NB4 (cell line): ENCODE data around the gene BICDL2.

Experiments
- DNase-seq: peaks from one replicate; pipeline ENCODE4 v3.0.0; 2010; ENCODE audit warnings: low read depth
- H3K4me3 ChIP-seq: one replicate; pipeline ENCODE4 v1.5.1; 2011; ENCODE audit warnings: mild to moderate bottlenecking, low read depth, low read length, moderate library complexity
- MYC ChIP-seq: IDR thresholded peaks from 2 replicates; pipeline ENCODE4 v1.6.1; 2011; ENCODE audit warnings: low read depth, low read length
- POLR2A ChIP-seq: IDR thresholded peaks from 2 replicates; pipeline ENCODE4 v1.6.1; 2011; ENCODE audit warnings: mild to moderate bottlenecking; ENCODE audit not compliant: insufficient read length; ENCODE audit errors: extremely low read depth
- TF ChIP-seq, protein P1 (sequence below): IDR thresholded peaks from 2 replicates; pipeline ENCODE4 v1.6.1; 2011; ENCODE audit warnings: low read depth, low read length
- TF ChIP-seq, protein P2 (sequence below): IDR thresholded peaks from one replicate; pipeline ENCODE4 v1.5.1; 2012; ENCODE audit warnings: low read depth, low read length

The BICDL2 gene

DNA sequence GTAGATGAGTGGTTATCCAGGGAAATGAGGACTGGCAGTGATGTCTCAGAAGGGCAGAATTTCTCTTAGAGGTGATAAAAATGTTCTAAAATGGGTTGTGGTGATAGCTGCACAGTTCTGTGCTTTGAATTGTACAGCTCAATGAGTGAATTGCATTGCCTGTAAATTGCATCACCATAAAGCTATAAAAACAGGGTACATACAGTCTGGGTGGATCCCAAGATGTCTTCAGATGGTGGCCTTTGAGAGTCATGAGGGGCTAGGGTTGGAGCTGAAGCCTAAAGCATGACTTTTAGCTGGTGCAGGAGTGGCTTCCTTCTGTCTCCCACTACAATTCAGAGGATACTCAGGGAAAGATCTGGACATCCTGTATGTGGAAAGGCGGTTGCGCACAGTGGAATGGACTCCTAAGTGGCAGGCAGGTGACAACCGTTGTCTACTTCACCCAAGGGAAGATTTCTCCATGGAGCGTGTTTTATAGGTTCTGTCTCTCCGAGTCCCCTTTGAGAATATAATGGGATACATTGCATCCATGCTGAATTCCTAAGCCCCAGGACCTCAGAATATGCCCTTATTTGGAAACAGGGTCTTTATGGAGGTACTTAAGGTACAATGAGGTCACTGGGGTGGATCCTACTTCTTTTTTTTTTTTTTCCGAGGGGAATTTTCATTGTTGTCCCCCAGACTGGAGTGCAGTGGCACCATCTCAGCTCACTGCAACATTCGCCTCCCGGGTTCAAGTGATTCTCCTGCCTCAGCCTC, 27.1 kb upstream of the BICDL2 start:
- no peak for DNase-seq
- TF ChIP-seq, protein P1, sequence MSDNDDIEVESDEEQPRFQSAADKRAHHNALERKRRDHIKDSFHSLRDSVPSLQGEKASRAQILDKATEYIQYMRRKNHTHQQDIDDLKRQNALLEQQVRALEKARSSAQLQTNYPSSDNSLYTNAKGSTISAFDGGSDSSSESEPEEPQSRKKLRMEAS: no peak
- TF ChIP-seq MYC (no peak), POLR2A (no peak)
- TF ChIP-seq, protein P2, sequence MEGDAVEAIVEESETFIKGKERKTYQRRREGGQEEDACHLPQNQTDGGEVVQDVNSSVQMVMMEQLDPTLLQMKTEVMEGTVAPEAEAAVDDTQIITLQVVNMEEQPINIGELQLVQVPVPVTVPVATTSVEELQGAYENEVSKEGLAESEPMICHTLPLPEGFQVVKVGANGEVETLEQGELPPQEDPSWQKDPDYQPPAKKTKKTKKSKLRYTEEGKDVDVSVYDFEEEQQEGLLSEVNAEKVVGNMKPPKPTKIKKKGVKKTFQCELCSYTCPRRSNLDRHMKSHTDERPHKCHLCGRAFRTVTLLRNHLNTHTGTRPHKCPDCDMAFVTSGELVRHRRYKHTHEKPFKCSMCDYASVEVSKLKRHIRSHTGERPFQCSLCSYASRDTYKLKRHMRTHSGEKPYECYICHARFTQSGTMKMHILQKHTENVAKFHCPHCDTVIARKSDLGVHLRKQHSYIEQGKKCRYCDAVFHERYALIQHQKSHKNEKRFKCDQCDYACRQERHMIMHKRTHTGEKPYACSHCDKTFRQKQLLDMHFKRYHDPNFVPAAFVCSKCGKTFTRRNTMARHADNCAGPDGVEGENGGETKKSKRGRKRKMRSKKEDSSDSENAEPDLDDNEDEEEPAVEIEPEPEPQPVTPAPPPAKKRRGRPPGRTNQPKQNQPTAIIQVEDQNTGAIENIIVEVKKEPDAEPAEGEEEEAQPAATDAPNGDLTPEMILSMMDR: no peak
- H3K4me3 ChIP-seq: no peak overlapping the region

DNA sequence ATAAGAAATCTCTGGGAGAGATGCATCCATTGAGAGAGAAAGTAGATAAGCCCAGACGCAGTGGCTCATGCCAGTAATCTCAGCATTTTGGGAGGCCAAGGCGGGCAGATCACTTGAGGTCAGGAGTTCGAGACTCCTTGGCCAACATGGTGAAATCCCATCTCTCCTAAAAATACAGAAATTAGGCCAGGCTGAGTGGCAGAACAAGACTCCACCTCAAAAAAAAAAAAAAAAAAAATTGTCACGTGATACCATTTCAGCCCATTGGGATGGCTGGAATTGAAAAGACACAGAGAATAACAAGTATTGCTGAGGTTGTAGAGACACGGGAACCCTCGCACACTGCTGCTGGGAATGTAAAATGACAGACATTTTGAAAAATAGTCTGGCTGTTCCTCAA, 25.8 kb upstream of the BICDL2 start:
- DNase-seq: no peak
- no peak overlapping the region for H3K4me3 ChIP-seq
- TF ChIP-seq, protein P1: no peak
- TF ChIP-seq, protein P2: no peak
- TF ChIP-seq MYC (no peak), POLR2A (no peak)

DNA sequence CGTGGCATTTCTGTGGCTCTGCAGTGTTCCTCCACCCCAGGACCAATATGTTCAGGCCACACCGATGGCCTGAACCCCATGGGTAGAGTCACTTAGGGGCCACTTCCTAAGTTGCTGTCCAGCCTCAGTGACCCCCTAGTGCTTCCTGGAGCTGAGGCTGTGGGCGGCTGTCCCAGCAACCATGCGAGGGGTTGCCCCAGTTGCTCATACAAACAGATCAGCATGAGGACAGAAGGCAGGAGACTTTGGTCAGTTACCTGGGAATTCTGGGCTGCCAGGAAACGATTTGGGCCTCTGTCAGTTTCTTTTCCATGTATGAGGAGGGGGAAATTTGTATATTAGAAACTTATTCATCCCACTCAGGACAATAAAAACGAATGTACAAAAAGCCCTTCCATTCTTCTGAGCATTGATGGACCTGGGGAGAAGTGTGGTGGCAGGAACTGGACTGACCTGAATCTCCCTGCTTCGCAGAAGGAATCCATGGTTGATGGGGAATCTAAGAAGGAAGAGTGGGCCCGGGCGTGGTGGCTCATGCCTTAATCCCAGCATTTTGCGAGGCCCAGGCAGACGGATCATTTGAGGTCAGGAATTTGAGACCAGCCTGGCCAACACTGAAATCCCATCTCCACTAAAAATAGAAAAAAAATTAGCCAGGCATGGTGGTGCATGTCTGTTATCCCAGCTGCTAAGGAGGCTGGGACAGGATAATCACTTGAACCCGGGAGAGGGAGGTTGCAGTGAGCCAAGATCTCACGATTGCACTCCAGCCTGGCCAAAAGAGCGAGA, 23.8 kb upstream of the BICDL2 start:
- TF ChIP-seq MYC (no peak), POLR2A (no peak)
- TF ChIP-seq, protein P1: no peak
- TF ChIP-seq, protein P2: no peak
- H3K4me3 ChIP-seq: no peak overlapping the region
- DNase-seq: no peak

DNA sequence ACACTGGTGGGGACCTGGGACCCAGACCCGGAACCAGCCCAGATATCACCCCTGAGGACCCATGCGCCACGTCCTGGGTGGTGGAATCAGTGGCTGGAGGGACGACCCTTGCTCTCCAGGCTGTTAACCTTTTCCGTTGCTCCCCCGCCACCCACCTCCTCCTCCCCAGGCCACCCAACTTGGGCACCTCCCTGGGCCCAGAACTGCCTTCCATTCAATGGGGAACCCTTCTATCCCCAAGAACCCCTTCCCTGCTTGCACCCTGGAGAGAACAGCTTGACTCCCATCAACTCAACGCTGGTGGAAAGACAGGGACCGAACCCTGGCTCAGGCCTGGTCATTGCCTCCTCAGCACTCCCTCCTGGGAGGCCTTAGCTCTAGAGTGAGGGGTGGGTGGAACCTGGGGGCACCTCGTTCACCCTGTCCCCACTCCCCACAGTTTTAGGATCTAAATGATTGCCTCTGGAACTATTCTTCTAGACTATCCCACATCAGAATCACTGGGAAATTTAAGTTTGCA, 23.0 kb upstream of the BICDL2 start:
- H3K4me3 ChIP-seq: peak overlapping the region; percentile 25
- TF ChIP-seq, protein P2: no peak
- TF ChIP-seq POLR2A: no peak
- TF ChIP-seq, protein P1: no peak
- TF ChIP-seq MYC: no peak
- no peak for DNase-seq

DNA sequence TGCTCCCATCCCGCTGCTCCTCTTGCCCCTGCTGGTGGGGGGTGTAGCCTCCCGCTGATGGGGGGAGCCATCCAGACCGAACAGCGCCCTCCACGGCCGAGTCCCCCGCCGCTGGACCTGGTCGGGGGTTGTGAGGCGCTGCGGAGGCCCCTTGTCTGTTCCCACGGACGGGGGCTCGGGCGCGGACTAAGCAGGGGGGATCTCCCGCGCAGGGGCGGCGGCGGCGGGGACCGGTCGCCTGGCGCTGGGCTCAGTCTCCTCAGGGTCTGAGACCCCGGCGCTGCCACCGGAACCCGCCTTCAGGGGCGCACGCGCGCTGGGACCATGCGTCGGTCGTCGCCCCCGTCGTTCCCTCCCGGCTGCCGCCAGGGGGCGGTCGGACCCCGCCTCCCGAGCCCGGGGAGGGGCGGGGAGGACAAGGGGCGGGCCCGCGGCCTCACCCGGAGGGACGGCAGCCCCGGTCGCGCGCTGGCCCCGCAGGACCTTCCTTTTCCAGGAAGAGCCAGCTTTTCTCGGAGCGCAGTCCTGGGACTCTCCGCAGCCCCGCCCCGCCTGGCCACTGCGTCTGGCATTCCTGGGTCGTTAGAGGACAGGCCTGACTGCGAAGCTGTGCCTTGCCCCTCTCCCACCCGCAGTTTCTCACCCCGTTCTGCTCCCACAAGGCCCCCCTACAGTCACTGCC, 22.4 kb upstream of the BICDL2 start:
- peak; percentile 89 for DNase-seq
- H3K4me3 ChIP-seq: peak overlapping the region; percentile 61
- TF ChIP-seq MYC (peak; percentile 61; the same call in 1 of the 2 replicates), POLR2A (peak; percentile 53)
- TF ChIP-seq, protein P2: peak; percentile 32
- TF ChIP-seq, protein P1: peak; percentile 21; the same call in 1 of the 2 replicates
